Loucy (cell line): ENCODE results near the gene FAT4.

Source experiments
- CTCF ChIP-seq: fragments of 200-600 bp; sonication (generic); conservative IDR thresholded peaks from 2 replicates; pipeline ENCODE4 v1.5.1; 2014; ENCODE audit warnings: mild to moderate bottlenecking, antibody characterized with exemption, low read length
- EZH2phosphoT487 ChIP-seq: fragments of 200-600 bp; IDR thresholded peaks from 2 replicates; pipeline ENCODE4 v1.6.1; 2018; ENCODE audit warnings: antibody characterized with exemption, mild to moderate bottlenecking, moderate library complexity, borderline replicate concordance

GRCh38 chr4:125350470-125351135, 35.8 kb downstream of the FAT4 start:
- TF ChIP-seq CTCF: no peak
- no peak for TF ChIP-seq EZH2phosphoT487
